Prostate gland (tissue), 2 donors: Measurements from ENCODE around the gene SF3B2. TPM values are rescaled to one million over a fixed set of nuclear protein-coding genes. Genes with fewer than 3 reads are reported as not detected.

ENCODE experiments used
- DNase-seq: peaks from one replicate; pipeline ENCODE4 v3.0.0-alpha.2; 2019; ENCODE audit warnings: low spot score
- H3K27ac ChIP-seq, 2 donors: fragments of 200-600 bp; sonication (generic); 2 replicates each; pipeline ENCODE4 v1.5.1; 2017 to 2019
- H3K27me3 ChIP-seq: fragments of 200-600 bp; sonication (generic); replicated peaks from 2 replicates; pipeline ENCODE4 v1.5.1; 2019; ENCODE audit not compliant: insufficient read depth
- H3K36me3 ChIP-seq, 2 donors: fragments of 200-600 bp; sonication (generic); 1 replicate in 1 of 2; 2 replicates in 1 of 2; pipeline versions ENCODE4 v1.5.1 to v1.8.1; 2017 to 2019
- H3K4me1 ChIP-seq: fragments of 200-600 bp; sonication (generic); replicated peaks from 2 replicates; pipeline ENCODE4 v1.5.1; 2019
- H3K4me3 ChIP-seq, 2 donors: fragments of 200-600 bp; sonication (generic); 2 replicates each; pipeline ENCODE4 v1.5.1; 2017 to 2019
- H3K9me3 ChIP-seq: fragments of 200-600 bp; sonication (generic); 2 replicates; pipeline ENCODE4 v1.5.1; 2017
- CTCF ChIP-seq, 4 experiments: fragments of 200-600 bp in 2 of 4; fragments of 450-650 bp in 2 of 4; sonication (generic) in 2 of 4; IDR thresholded peaks; 1 replicate in 3 of 4; 2 replicates in 1 of 4; pipeline ENCODE4 v1.5.1; 2016 to 2019; ENCODE audit warnings: antibody characterized with exemption in 4 of 4, mild to moderate bottlenecking in 2 of 4, moderate library complexity in 2 of 4
- POLR2A ChIP-seq: fragments of 450-650 bp; IDR thresholded peaks from one replicate; pipeline ENCODE4 v1.6.1; 2016; ENCODE audit warnings: antibody characterized with exemption, mild to moderate bottlenecking
- POLR2AphosphoS5 ChIP-seq: sonication (generic); formaldehyde crosslinking; IDR thresholded peaks from one replicate; pipeline ENCODE4 v1.6.1; 2017; ENCODE audit warnings: antibody characterized with exemption
- WGBS: methylation state at CpG from one replicate; pipeline ENCODE4 v1.1.5; 2018; 5-methylcytosine and 5-hydroxymethylcytosine counted together
- intact Hi-C: fragments of 100-400 bp; cut with DNase I; formaldehyde crosslinking; loops from one replicate; pipeline ENCODE4 v1.14.2; 2022
- total RNA-seq, 2 donors: library from RNA; depleted of rRNA; stranded (reverse); fragments of >200 nt; gene quantifications; one replicate each; pipeline ENCODE4 v1.1.0, GENCODE V29; 2016

The SF3B2 gene
- total RNA-seq, 2 donors from 2014 or later, result 130 to 212 TPM

- Histone ChIP-seq H3K36me3 (no peaks in the 10 kb centered on the region), H3K27me3 (no peaks in the 10 kb centered on the region), H3K9me3 (no peaks in the 10 kb centered on the region), H3K4me3 (no peak within 1 kb of the TSS), H3K27ac (no peak within 1 kb of the TSS), H3K4me1 (no peaks in the 10 kb centered on the region)
- intact Hi-C loops, result no loop called here
- DNase-seq, result no peak
- no peak for TF ChIP-seq POLR2A
- no peak for TF ChIP-seq POLR2AphosphoS5
- no peak for TF ChIP-seq CTCF (IDR thresholded peaks at IDR 0.05)
- 93% methylated on average over 18 of the region's 18 CpGs for WGBS
These were observed 26.1 kb upstream of the SF3B2 start, which contains the start of gene CATSPER1 for GRCh38 chr11:66026017-66026529. TSS of gene CATSPER1 (minus strand) at chr11:66026479. CDS start at chr11:66026379, 100 bp downstream.

GRCh38 chr11:66032957-66033735, 19.0 kb upstream of the SF3B2 start:
- no peaks in the 10 kb centered on the region for H3K4me1 ChIP-seq
- no peak for TF ChIP-seq POLR2A
- no peak for TF ChIP-seq POLR2AphosphoS5
- TF ChIP-seq CTCF (IDR thresholded peaks at IDR 0.05), result no peak
- H3K36me3 ChIP-seq, result no peaks in the 10 kb centered on the region
- no peaks in the 10 kb centered on the region for H3K9me3 ChIP-seq
- WGBS, result 84% methylated on average over 8 of the region's 8 CpGs
- intact Hi-C loops, result no loop called here
- no peak for DNase-seq
- H3K27ac ChIP-seq, result no peak overlapping the region
- H3K4me3 ChIP-seq, result no peak overlapping the region
- H3K27me3 ChIP-seq, result no peaks in the 10 kb centered on the region

- 57% methylated on average over 9 of the region's 9 CpGs for WGBS
- Histone ChIP-seq H3K4me1 (no peaks in the 10 kb centered on the region), H3K4me3 (no peak overlapping the region), H3K27ac (no peak overlapping the region), H3K36me3 (no peaks in the 10 kb centered on the region), H3K9me3 (no peaks in the 10 kb centered on the region), H3K27me3 (no peaks in the 10 kb centered on the region)
- intact Hi-C loops, result no loop called here
- DNase-seq, result no peak
- TF ChIP-seq POLR2AphosphoS5 (no peak), POLR2A (no peak), CTCF (IDR thresholded peaks at IDR 0.05) (no peak)
These were observed 16.4 kb upstream of the SF3B2 start for GRCh38 chr11:66035653-66036333.

- intact Hi-C loops, result no loop called here
- Histone ChIP-seq H3K4me1 (no peaks in the 10 kb centered on the region), H3K4me3 (no peak overlapping the region), H3K27ac (no peak overlapping the region), H3K27me3 (no peaks in the 10 kb centered on the region), H3K36me3 (no peaks in the 10 kb centered on the region), H3K9me3 (no peaks in the 10 kb centered on the region)
- TF ChIP-seq POLR2AphosphoS5 (no peak), POLR2A (no peak), CTCF (IDR thresholded peaks at IDR 0.05) (no peak)
- DNase-seq, result no peak
- 47% methylated on average over 5 of the region's 5 CpGs for WGBS
These were observed 15.8 kb upstream of the SF3B2 start for GRCh38 chr11:66036334-66036710.
